ENCODE data around the gene TRAK2.

DNA sequence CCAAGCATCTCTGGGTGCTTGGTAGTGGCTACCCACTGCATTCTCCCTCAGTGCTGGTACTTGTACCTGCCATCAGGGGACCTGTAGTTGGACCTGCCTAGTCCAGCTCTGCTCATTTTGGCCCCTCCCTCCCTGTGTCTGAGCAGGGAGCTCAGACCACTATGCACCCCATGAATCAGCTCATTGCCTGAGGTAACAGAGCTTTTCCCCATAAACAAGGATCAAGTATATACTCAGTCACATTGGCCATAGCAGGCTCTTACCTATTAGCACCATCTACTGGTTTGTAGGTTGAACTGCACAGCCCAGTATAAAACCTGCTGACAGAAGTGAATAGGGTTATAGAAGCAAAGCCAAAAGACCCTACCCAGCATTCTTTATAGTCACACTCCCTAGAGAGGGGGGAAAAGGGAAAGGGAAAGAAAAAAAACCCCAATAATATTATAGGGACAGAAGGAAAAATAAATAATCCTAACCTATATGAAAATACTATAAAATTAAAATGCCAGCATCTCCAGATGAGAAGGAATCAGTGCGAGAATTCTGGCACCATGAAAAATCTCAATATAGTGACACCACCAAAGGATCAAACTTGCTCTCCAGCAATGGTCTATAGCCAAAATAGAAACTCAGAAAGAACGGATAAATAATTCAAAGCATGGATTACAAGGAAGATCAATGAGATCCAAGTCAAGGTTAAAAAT is 87.2 kb downstream of the TRAK2 start:
- TF ChIP-seq, protein P1, sequence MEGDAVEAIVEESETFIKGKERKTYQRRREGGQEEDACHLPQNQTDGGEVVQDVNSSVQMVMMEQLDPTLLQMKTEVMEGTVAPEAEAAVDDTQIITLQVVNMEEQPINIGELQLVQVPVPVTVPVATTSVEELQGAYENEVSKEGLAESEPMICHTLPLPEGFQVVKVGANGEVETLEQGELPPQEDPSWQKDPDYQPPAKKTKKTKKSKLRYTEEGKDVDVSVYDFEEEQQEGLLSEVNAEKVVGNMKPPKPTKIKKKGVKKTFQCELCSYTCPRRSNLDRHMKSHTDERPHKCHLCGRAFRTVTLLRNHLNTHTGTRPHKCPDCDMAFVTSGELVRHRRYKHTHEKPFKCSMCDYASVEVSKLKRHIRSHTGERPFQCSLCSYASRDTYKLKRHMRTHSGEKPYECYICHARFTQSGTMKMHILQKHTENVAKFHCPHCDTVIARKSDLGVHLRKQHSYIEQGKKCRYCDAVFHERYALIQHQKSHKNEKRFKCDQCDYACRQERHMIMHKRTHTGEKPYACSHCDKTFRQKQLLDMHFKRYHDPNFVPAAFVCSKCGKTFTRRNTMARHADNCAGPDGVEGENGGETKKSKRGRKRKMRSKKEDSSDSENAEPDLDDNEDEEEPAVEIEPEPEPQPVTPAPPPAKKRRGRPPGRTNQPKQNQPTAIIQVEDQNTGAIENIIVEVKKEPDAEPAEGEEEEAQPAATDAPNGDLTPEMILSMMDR (conservative IDR thresholded peaks at IDR 0.05; ENCODE audit: low read depth, low read length), result peak; percentile 91
- TF ChIP-seq EZH2 (IDR thresholded peaks at IDR 0.05; ENCODE audit: borderline replicate concordance, low read depth, low read length, poor library complexity, severe bottlenecking), result no peak
